GM23338 (cell line): ENCODE results near the gene SMTNL2.

Experiments
- CREB1 ChIP-seq: fragments of 250-450 bp; sonication (Bioruptor Pico); IDR thresholded peaks from 2 replicates; pipeline ENCODE4 v1.5.0; 2020; ENCODE audit warnings: low read depth, mild to moderate bottlenecking, moderate library complexity
- EZH2 ChIP-seq: fragments of 200-600 bp; sonication (generic); IDR thresholded peaks from one replicate; pipeline ENCODE4 v1.8.0; 2017; ENCODE audit warnings: antibody characterized with exemption, mild to moderate bottlenecking, low read depth; ENCODE audit not compliant: unreplicated experiment
- EZH2phosphoT487 ChIP-seq: fragments of 200-600 bp; sonication (generic); IDR thresholded peaks from one replicate; pipeline ENCODE4 v1.8.1; 2018; ENCODE audit warnings: antibody characterized with exemption; ENCODE audit not compliant: unreplicated experiment
- JUNB ChIP-seq: IDR thresholded peaks from one replicate; pipeline ENCODE4 v1.6.1; 2016; ENCODE audit warnings: antibody characterized with exemption; ENCODE audit not compliant: unreplicated experiment
- NANOG ChIP-seq: IDR thresholded peaks from 2 replicates; pipeline ENCODE4 v1.6.1; 2016; ENCODE audit warnings: antibody characterized with exemption, borderline replicate concordance
- POLR2AphosphoS5 ChIP-seq: IDR thresholded peaks from 2 replicates; pipeline ENCODE4 v1.6.1; 2016; ENCODE audit warnings: antibody characterized with exemption, low read depth
- ZNF114 ChIP-seq: fragments of 250-450 bp; sonication (Bioruptor Pico); IDR thresholded peaks from 2 replicates; pipeline ENCODE4 v1.5.0; 2020; ENCODE audit warnings: mild to moderate bottlenecking, moderate library complexity
- TF ChIP-seq, protein P1 (sequence below), 2 experiments: fragments of 200-600 bp in 1 of 2; sonication (generic) in 1 of 2; conservative IDR thresholded peaks; 2 replicates each; pipeline versions ENCODE4 v1.5.1 to v1.6.1; 2016 to 2017; ENCODE audit warnings: antibody characterized with exemption in 2 of 2, low read depth in 2 of 2, mild to moderate bottlenecking in 2 of 2, moderate library complexity in 1 of 2
- TF ChIP-seq, protein P2 (sequence below): IDR thresholded peaks from one replicate; pipeline ENCODE4 v1.6.1; 2018; ENCODE audit warnings: antibody characterized with exemption; ENCODE audit not compliant: unreplicated experiment
- TF ChIP-seq, protein P3 (sequence below): fragments of 250-450 bp; sonication (Bioruptor Pico); IDR thresholded peaks from 2 replicates; pipeline ENCODE4 v1.5.0; 2020; ENCODE audit warnings: mild to moderate bottlenecking, moderate library complexity

DNA sequence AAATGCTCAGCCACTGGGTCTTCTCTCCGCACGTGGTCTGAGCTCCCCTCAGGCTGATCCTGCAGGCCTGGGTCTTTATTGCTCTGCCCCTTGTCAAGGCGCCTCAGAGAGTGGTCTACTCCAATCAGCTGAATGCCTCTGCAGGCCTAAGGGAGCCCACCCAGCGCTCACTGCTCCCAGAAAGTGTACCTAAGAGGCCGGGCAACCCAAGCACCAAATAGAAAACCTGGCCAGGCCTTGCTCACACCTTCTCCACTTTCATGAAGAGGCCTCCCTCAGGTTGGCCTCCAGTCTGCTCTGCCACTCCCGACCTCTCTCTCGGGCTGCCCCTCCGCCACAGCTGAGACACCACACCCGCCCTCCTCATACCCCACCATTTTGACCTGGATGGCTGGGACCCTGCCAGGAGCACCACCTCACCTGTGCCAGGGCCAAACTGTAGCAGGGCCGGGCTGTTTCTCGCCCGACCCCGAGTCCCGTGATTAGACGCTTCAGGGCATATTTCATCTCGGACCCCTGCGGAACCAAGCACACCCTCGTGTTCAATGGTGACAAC is 29.8 kb upstream of the SMTNL2 start:
- TF ChIP-seq POLR2AphosphoS5 (no peak), EZH2 (no peak), EZH2phosphoT487 (no peak), CREB1 (CRISPR knock-in tag) (no peak), JUNB (no peak), NANOG (no peak), ZNF114 (CRISPR knock-in tag) (no peak)
- TF ChIP-seq, protein P1, sequence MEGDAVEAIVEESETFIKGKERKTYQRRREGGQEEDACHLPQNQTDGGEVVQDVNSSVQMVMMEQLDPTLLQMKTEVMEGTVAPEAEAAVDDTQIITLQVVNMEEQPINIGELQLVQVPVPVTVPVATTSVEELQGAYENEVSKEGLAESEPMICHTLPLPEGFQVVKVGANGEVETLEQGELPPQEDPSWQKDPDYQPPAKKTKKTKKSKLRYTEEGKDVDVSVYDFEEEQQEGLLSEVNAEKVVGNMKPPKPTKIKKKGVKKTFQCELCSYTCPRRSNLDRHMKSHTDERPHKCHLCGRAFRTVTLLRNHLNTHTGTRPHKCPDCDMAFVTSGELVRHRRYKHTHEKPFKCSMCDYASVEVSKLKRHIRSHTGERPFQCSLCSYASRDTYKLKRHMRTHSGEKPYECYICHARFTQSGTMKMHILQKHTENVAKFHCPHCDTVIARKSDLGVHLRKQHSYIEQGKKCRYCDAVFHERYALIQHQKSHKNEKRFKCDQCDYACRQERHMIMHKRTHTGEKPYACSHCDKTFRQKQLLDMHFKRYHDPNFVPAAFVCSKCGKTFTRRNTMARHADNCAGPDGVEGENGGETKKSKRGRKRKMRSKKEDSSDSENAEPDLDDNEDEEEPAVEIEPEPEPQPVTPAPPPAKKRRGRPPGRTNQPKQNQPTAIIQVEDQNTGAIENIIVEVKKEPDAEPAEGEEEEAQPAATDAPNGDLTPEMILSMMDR (conservative IDR thresholded peaks at IDR 0.05; ENCODE audit: low read depth in 2 of 2): no peak
- TF ChIP-seq, protein P2, sequence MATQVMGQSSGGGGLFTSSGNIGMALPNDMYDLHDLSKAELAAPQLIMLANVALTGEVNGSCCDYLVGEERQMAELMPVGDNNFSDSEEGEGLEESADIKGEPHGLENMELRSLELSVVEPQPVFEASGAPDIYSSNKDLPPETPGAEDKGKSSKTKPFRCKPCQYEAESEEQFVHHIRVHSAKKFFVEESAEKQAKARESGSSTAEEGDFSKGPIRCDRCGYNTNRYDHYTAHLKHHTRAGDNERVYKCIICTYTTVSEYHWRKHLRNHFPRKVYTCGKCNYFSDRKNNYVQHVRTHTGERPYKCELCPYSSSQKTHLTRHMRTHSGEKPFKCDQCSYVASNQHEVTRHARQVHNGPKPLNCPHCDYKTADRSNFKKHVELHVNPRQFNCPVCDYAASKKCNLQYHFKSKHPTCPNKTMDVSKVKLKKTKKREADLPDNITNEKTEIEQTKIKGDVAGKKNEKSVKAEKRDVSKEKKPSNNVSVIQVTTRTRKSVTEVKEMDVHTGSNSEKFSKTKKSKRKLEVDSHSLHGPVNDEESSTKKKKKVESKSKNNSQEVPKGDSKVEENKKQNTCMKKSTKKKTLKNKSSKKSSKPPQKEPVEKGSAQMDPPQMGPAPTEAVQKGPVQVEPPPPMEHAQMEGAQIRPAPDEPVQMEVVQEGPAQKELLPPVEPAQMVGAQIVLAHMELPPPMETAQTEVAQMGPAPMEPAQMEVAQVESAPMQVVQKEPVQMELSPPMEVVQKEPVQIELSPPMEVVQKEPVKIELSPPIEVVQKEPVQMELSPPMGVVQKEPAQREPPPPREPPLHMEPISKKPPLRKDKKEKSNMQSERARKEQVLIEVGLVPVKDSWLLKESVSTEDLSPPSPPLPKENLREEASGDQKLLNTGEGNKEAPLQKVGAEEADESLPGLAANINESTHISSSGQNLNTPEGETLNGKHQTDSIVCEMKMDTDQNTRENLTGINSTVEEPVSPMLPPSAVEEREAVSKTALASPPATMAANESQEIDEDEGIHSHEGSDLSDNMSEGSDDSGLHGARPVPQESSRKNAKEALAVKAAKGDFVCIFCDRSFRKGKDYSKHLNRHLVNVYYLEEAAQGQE: no peak
- TF ChIP-seq, protein P3, sequence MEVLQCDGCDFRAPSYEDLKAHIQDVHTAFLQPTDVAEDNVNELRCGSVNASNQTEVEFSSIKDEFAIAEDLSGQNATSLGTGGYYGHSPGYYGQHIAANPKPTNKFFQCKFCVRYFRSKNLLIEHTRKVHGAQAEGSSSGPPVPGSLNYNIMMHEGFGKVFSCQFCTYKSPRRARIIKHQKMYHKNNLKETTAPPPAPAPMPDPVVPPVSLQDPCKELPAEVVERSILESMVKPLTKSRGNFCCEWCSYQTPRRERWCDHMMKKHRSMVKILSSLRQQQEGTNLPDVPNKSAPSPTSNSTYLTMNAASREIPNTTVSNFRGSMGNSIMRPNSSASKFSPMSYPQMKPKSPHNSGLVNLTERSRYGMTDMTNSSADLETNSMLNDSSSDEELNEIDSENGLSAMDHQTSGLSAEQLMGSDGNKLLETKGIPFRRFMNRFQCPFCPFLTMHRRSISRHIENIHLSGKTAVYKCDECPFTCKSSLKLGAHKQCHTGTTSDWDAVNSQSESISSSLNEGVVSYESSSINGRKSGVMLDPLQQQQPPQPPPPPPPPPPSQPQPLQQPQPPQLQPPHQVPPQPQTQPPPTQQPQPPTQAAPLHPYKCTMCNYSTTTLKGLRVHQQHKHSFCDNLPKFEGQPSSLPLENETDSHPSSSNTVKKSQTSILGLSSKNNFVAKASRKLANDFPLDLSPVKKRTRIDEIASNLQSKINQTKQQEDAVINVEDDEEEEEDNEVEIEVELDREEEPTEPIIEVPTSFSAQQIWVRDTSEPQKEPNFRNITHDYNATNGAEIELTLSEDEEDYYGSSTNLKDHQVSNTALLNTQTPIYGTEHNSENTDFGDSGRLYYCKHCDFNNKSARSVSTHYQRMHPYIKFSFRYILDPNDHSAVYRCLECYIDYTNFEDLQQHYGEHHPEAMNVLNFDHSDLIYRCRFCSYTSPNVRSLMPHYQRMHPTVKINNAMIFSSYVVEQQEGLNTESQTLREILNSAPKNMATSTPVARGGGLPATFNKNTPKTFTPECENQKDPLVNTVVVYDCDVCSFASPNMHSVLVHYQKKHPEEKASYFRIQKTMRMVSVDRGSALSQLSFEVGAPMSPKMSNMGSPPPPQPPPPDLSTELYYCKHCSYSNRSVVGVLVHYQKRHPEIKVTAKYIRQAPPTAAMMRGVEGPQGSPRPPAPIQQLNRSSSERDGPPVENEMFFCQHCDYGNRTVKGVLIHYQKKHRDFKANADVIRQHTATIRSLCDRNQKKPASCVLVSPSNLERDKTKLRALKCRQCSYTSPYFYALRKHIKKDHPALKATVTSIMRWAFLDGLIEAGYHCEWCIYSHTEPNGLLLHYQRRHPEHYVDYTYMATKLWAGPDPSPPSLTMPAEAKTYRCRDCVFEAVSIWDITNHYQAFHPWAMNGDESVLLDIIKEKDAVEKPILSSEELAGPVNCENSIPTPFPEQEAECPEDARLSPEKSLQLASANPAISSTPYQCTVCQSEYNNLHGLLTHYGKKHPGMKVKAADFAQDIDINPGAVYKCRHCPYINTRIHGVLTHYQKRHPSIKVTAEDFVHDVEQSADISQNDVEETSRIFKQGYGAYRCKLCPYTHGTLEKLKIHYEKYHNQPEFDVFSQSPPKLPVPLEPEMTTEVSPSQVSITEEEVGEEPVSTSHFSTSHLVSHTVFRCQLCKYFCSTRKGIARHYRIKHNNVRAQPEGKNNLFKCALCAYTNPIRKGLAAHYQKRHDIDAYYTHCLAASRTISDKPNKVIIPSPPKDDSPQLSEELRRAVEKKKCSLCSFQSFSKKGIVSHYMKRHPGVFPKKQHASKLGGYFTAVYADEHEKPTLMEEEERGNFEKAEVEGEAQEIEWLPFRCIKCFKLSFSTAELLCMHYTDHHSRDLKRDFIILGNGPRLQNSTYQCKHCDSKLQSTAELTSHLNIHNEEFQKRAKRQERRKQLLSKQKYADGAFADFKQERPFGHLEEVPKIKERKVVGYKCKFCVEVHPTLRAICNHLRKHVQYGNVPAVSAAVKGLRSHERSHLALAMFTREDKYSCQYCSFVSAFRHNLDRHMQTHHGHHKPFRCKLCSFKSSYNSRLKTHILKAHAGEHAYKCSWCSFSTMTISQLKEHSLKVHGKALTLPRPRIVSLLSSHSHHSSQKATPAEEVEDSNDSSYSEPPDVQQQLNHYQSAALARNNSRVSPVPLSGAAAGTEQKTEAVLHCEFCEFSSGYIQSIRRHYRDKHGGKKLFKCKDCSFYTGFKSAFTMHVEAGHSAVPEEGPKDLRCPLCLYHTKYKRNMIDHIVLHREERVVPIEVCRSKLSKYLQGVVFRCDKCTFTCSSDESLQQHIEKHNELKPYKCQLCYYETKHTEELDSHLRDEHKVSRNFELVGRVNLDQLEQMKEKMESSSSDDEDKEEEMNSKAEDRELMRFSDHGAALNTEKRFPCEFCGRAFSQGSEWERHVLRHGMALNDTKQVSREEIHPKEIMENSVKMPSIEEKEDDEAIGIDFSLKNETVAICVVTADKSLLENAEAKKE (CRISPR knock-in tag): no peak
